ENCODE data around the gene MGARP. TPM values are rescaled to one million over a fixed set of nuclear protein-coding genes. Genes with fewer than 3 reads are reported as not detected.

Gene MGARP
- polyA plus RNA-seq, 2 of the 4 experiments (the other 2 are of a cell fraction): 1.1 to 1.4 TPM

- peak in 1 of 2 experiments; percentile 40; a peak in 2 of 4 replicates for TF ChIP-seq CEBPB (IDR thresholded peaks at IDR 0.05)
- TF ChIP-seq FOSL2 (IDR thresholded peaks at IDR 0.05): no peak
- no peak for TF ChIP-seq FOSL2 (CRISPR knock-in tag; IDR thresholded peaks at IDR 0.05)
- TF ChIP-seq TFCP2L1 (CRISPR knock-in tag; IDR thresholded peaks at IDR 0.05): no peak
- no peak for TF ChIP-seq FOSB (CRISPR knock-in tag; IDR thresholded peaks at IDR 0.05)
- 0 out of 2 replicates have a peak, but pooled peaks have one; percentile 25 for TF ChIP-seq JUNB (IDR thresholded peaks at IDR 0.05)
- no peak for TF ChIP-seq HDAC2 (IDR thresholded peaks at IDR 0.05)
- no peak for TF ChIP-seq RARB (CRISPR knock-in tag; IDR thresholded peaks at IDR 0.05)
- H3K4me2 ChIP-seq: peak overlapping the region; percentile 33; the same call in 2 of the 3 replicates
- H3K4me1 ChIP-seq: peaks cover 41% of the 10 kb centered on the region
- CTCF ChIA-PET: interaction anchor here (0.7 to 1.1 kb wide), 3 partner anchors 50 to 52 kb away, joined by 3 to 4 read pairs (median 4); no protein-coding TSS in a partner anchor
- peak overlapping the region in 1 of 2 experiments; percentile 71; a peak in 4 of 6 replicates for H3K27ac ChIP-seq
- H3K4me3 ChIP-seq: no peak overlapping the region
- ATAC-seq: peak; percentile 78 to 82
- DNase-seq (ENCODE audit: low read depth in 1 of 2, low spot score in 1 of 2): peak in 1 of 2 experiments; percentile 32
- no peak for FAIRE-seq
- H3K9me3 ChIP-seq: no peaks in the 10 kb centered on the region; the same call in 2 of the 3 replicates
- POLR2A ChIA-PET: no interaction called here
- WGBS (ENCODE audit: missing lambda C conversion rate): 77% methylated on average over 12 of the region's 12 CpGs
These were observed 36.3 kb downstream of the MGARP start for GRCh38 chr4:139243448-139244365.

- WGBS (ENCODE audit: missing lambda C conversion rate): 51% methylated on average over 2 of the region's 2 CpGs
- no peak for FAIRE-seq
These were observed 37.4 kb downstream of the MGARP start for GRCh38 chr4:139242511-139243051.

More at GRCh38 chr4:139242511-139243051, 37.4 kb downstream of the MGARP start:
- CTCF ChIA-PET: interaction anchor here (1.0 kb wide), 1 partner anchor 52 kb away, joined by 4 read pairs; no protein-coding TSS in a partner anchor
- Histone ChIP-seq H3K4me1 (peaks cover 41% of the 10 kb centered on the region), H3K9me3 (no peaks in the 10 kb centered on the region; the same call in 2 of the 3 replicates), H3K4me3 (no peak overlapping the region), H3K27ac (peak overlapping the region in 1 of 2 experiments; percentile 71; a peak in 3 of 6 replicates), H3K4me2 (peak overlapping the region; percentile 33; the same call in 2 of the 3 replicates)
- POLR2A ChIA-PET: no interaction called here
- ATAC-seq (no peak), DNase-seq (ENCODE audit: low read depth in 1 of 2, low spot score in 1 of 2) (no peak)
- no peak for TF ChIP-seq EHMT2 (IDR thresholded peaks at IDR 0.05; ENCODE audit: low read depth)
- TF ChIP-seq POLR2A (IDR thresholded peaks at IDR 0.05; ENCODE audit: low read length): no peak
- TF ChIP-seq TFCP2L1 (CRISPR knock-in tag; IDR thresholded peaks at IDR 0.05): no peak
- no peak for TF ChIP-seq RCOR1 (IDR thresholded peaks at IDR 0.05; ENCODE audit: low read depth, low read length)
- no peak for TF ChIP-seq ZFP36 (IDR thresholded peaks at IDR 0.05; ENCODE audit: borderline replicate concordance, partially characterized antibody)
- TF ChIP-seq GATA3 (IDR thresholded peaks at IDR 0.05; ENCODE audit: borderline replicate concordance): no peak
- TF ChIP-seq HDAC2 (IDR thresholded peaks at IDR 0.05): no peak
- no peak for TF ChIP-seq HMGXB4 (CRISPR knock-in tag; IDR thresholded peaks at IDR 0.05; ENCODE audit: borderline replicate concordance)
- TF ChIP-seq HOXB13 (CRISPR knock-in tag; IDR thresholded peaks at IDR 0.05; ENCODE audit: low read depth): no peak
- TF ChIP-seq CTCF (IDR thresholded peaks at IDR 0.05): no peak
- no peak for TF ChIP-seq JUNB (IDR thresholded peaks at IDR 0.05)
- no peak for TF ChIP-seq NR3C1 (IDR thresholded peaks at IDR 0.05)
- no peak for TF ChIP-seq CHD4 (IDR thresholded peaks at IDR 0.05; ENCODE audit: borderline replicate concordance)
- TF ChIP-seq RAD21 (conservative IDR thresholded peaks at IDR 0.05 in 1 of 2, IDR thresholded peaks at IDR 0.05 in 1 of 2): no peak
- TF ChIP-seq HEYL (CRISPR knock-in tag; IDR thresholded peaks at IDR 0.05): no peak
- no peak for TF ChIP-seq HOXB5 (CRISPR knock-in tag; IDR thresholded peaks at IDR 0.05)
- TF ChIP-seq POLR2AphosphoS2 (conservative IDR thresholded peaks at IDR 0.05; ENCODE audit: low read length): no peak
- no peak for TF ChIP-seq HES2 (IDR thresholded peaks at IDR 0.05)

Measured in A549 (cell line).